Measurements from ENCODE around the gene PCED1A.

PCED1A gene

DNA sequence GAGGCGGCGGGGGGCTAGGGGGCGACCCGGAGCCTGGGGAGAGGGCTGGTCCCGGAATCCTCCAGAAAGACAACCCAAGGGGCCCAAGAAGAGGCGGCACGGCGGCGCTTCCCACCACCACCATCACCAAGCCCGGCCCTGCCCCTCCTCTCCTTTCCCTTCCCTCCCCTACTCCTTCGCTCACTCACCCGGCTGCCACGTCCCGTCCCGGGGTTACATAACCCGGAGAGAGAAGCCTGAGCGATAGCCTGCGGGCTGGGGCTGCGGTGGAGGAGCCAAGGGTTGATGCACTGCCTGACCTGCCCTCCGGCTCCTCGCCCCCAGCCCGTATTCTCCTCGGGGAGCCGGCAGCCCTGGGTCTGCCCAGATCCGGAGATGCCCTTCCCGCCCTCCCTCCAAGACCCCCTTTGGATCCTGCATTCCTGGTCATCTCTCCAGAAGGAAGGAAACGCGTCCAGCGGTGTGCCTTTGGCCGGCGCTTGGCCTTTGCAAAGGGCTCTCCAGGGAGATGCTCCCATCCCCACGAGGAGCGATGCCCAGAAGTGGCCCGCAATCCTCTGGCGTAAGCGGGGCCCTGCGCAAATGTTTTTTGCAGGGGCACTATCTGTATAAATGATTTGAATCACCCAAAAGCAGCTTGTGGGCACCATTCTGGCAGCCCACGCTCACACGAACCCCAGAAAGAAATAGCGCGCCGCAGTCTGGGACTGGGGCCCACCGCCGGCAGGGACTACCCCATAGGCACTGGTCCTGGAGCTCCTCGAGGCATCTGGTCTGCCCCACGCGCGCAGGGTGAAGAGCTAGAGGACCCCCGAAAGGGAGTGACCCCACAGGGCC lies 35.4 kb downstream of the PCED1A start:
- peaks cover 61% of the 10 kb centered on the region for H3K27me3 Mint-ChIP-seq (ENCODE audit: low read depth)
- TF ChIP-seq, protein P1, sequence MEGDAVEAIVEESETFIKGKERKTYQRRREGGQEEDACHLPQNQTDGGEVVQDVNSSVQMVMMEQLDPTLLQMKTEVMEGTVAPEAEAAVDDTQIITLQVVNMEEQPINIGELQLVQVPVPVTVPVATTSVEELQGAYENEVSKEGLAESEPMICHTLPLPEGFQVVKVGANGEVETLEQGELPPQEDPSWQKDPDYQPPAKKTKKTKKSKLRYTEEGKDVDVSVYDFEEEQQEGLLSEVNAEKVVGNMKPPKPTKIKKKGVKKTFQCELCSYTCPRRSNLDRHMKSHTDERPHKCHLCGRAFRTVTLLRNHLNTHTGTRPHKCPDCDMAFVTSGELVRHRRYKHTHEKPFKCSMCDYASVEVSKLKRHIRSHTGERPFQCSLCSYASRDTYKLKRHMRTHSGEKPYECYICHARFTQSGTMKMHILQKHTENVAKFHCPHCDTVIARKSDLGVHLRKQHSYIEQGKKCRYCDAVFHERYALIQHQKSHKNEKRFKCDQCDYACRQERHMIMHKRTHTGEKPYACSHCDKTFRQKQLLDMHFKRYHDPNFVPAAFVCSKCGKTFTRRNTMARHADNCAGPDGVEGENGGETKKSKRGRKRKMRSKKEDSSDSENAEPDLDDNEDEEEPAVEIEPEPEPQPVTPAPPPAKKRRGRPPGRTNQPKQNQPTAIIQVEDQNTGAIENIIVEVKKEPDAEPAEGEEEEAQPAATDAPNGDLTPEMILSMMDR (IDR thresholded peaks at IDR 0.05; ENCODE audit: unreplicated experiment in 3 of 3) = no peak
- H3K27ac Mint-ChIP-seq = peak overlapping the region in 1 of 3 experiments; percentile 75
- H3K4me3 Mint-ChIP-seq = peak overlapping the region in 2 of 3 experiments; percentile 11 to 54
- H3K36me3 Mint-ChIP-seq (ENCODE audit: low read depth) = no peaks in the 10 kb centered on the region
- peaks cover 4% of the 10 kb centered on the region for H3K9me3 Mint-ChIP-seq
- peaks cover 25% of the 10 kb centered on the region for H3K4me1 Mint-ChIP-seq

DNA sequence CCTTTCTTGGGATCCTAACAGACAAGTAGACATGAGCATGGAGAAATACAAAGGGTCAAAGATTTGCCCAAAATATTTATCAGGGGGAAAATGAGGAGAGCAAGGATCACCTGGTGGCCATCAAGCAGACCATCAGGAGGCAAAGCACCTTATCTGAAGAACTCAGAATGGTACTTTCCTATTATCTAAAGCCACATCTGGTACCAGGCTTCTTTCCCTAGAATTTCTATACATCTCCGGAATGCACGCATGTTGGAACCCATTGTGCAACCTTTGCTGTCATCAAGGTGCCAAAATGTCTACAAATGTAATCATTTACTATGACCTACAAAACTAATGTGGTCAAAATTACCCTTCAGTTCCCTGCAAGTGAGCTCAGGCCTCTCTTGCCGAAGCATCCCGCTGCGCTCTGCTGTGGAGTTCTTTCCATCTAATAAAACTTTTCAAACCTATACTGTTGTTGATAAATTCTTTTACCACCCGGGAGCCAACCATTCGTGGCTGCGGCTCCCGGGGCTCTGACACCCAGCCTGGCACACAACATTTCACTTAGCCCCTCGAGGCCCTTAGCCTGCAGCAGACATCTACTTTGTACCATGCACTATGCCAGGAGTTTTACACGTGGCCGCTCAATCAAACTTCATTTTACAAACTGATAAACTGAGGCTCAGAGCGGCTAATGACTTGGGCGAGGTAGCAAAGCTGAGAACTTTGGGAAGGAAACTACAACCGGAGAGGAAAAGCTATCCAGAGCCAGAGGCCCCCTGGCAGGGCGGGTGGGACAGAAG lies 36.2 kb downstream of the PCED1A start:
- TF ChIP-seq, protein P1 (IDR thresholded peaks at IDR 0.05; ENCODE audit: unreplicated experiment in 3 of 3) = no peak
- H3K36me3 Mint-ChIP-seq (ENCODE audit: low read depth) = peaks cover under 1% of the 10 kb centered on the region
- peak overlapping the region; percentile 41 to 53 (median 45) for H3K4me3 Mint-ChIP-seq
- H3K27ac Mint-ChIP-seq = peak overlapping the region; percentile 30 to 75 (median 67)
- H3K27me3 Mint-ChIP-seq (ENCODE audit: low read depth) = peaks cover 61% of the 10 kb centered on the region
- H3K4me1 Mint-ChIP-seq = peaks cover 32% of the 10 kb centered on the region
- peaks cover 4% of the 10 kb centered on the region for H3K9me3 Mint-ChIP-seq

DNA sequence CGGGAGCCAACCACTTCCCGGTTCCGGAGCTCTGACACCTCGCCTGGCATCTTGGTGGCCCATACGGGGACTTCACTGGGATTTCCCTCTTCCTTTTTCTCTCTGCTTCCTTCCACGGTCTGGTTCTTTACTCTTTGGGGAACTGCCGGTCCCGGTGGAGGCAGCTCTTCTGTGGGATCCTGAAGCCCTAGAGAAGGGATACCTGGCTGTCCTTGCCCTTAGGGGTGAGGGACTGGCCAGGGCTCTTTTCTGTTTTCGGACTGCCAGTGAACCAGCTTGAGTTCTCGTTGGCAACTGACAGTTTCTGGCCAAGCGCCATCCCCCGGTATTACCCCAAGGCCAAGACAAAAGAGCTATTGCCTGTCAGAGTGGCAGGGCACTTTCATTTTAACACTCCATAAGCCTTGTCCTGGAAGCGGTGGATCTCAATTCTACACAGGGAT lies 39.1 kb downstream of the PCED1A start:
- no peaks in the 10 kb centered on the region for H3K9me3 Mint-ChIP-seq
- peak overlapping the region; percentile 94 to 98 (median 94) for H3K27ac Mint-ChIP-seq
- TF ChIP-seq, protein P1 (IDR thresholded peaks at IDR 0.05; ENCODE audit: unreplicated experiment in 3 of 3) = no peak
- H3K27me3 Mint-ChIP-seq (ENCODE audit: low read depth) = peaks cover 42% of the 10 kb centered on the region
- H3K4me3 Mint-ChIP-seq = peak overlapping the region; percentile 94 to 96 (median 96)
- peaks cover 30% of the 10 kb centered on the region for H3K4me1 Mint-ChIP-seq
- peaks cover 26% of the 10 kb centered on the region for H3K36me3 Mint-ChIP-seq (ENCODE audit: low read depth)

DNA sequence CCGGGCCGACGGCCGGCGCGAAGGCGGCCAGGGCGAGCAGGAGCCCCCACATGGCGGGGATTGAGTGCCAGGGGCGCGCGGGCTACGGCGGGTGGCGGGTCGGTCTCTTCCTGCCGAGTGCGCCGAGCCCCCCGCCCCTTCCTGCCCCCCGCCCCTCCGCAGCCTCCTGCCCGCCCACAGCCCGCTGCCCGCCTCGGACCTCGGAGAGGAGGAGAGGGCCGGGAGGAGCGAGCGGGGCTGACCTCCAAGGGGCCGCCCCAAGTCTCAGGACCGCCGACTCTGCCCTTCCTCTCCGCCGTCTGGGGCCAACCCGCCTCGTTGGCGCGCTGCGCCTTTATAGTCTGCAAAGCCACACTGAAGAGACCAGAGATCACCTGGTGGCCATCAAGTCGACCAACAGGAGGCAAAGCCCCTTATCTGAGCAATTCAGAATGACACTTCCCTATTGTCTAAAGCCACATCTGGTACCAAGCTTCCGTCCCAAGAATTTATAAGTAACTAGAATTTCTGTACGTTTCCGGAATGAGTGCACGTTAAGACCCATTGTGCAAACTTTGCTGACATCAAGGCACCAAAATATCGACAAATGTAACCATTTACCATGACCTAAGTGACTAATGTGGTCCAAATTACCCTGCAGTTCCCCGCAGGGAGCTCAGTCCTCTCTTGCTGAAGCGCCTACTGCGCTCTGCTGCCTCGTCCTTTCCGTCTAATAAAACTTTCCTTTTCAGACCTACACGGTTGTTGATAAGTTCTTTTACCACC lies 39.8 kb downstream of the PCED1A start, which contains the start of gene CPXM1:
TSS of gene CPXM1 (minus strand) at position 107 of the 765 bp plus-strand sequence. CDS start at position 52, 55 bp downstream.
- Mint-ChIP-seq H3K27me3 (ENCODE audit: low read depth) (peaks cover 36% of the 10 kb centered on the region), H3K9me3 (no peaks in the 10 kb centered on the region), H3K36me3 (ENCODE audit: low read depth) (peaks cover 32% of the 10 kb centered on the region), H3K4me3 (peak within 1 kb of the TSS; percentile 96 to 100 (median 96)), H3K27ac (peak within 1 kb of the TSS; percentile 94 to 98 (median 98)), H3K4me1 (peaks cover 25% of the 10 kb centered on the region)
- TF ChIP-seq, protein P1 (IDR thresholded peaks at IDR 0.05; ENCODE audit: unreplicated experiment in 3 of 3) = peak; percentile 20 to 36 (median 21)

DNA sequence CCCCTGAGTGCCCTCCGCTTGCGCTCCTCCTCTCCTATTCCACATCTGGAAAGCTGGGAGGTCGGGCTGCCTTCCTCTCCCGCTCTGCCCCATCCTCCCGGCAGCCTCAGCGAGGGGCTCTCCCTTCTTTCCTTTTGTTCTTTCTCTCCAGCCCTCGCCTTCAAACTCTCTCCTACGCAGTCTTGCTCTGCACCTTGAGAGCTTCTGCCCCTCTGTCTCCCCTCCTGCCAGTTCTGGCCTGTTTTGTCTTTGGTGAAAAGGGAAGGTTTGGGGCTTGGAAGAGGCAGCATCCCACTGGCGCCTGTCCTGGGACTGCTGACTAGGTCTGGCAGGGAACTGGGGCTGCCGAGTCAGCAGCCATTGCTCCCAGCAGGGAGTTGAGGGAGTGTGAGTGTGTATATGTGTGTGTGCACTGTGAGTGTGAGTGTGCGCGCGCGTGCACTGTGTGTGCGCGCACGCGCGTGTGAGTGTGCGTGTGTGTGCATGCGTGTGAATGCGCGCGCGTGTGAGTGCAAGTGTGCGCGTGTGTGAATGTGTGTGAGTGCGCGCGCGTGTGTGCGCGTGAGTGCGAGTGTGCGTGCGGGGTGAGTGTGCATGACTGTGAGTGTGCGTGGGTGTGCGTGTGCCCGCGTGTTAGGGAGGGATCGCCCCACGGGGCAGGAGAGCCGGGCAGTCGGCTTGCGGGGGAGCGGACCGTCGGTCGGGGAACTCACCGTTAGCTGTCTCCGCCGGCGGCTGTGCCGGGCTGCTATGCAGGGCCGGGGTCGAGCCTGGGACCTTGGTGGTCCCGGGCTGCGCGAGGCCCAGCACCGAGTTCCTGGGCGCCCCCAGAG lies 40.6 kb downstream of the PCED1A start:
- Mint-ChIP-seq H3K9me3 (no peaks in the 10 kb centered on the region), H3K27ac (peak overlapping the region; percentile 94 to 98 (median 98))
- TF ChIP-seq, protein P1 (IDR thresholded peaks at IDR 0.05; ENCODE audit: unreplicated experiment in 3 of 3) = no peak

More for the DNA sequence above, 40.6 kb downstream of the PCED1A start:
- Mint-ChIP-seq H3K36me3 (ENCODE audit: low read depth) (peaks cover 40% of the 10 kb centered on the region), H3K4me1 (peaks cover 25% of the 10 kb centered on the region), H3K4me3 (peak overlapping the region; percentile 95 to 100 (median 96)), H3K27me3 (ENCODE audit: low read depth) (peaks cover 28% of the 10 kb centered on the region)
